ENCODE data around the gene CDH6.

Gene CDH6

GRCh38 chr5:31255041-31255440 is 61.6 kb downstream of the CDH6 start:
- no peak for DNase-seq

GRCh38 chr5:31268256-31268655 is 74.8 kb downstream of the CDH6 start:
- no peak for DNase-seq

- DNase-seq: no peak
These were observed 75.2 kb downstream of the CDH6 start for GRCh38 chr5:31268686-31269085.

GRCh38 chr5:31269259-31269658 is 75.8 kb downstream of the CDH6 start:
- no peak for DNase-seq

- DNase-seq: no peak
These were observed 76.9 kb downstream of the CDH6 start for GRCh38 chr5:31270396-31270795.

- DNase-seq: no peak
These were observed 78.1 kb downstream of the CDH6 start for GRCh38 chr5:31271567-31271966.

GRCh38 chr5:31273161-31273560 is 79.7 kb downstream of the CDH6 start:
- DNase-seq: no peak

GRCh38 chr5:31273631-31274378 is 80.3 kb downstream of the CDH6 start:
- no peak for DNase-seq

GRCh38 chr5:31280210-31280609 is 86.7 kb downstream of the CDH6 start:
- no peak for DNase-seq

- DNase-seq: no peak
These were observed 89.8 kb downstream of the CDH6 start for GRCh38 chr5:31283326-31283725.

- DNase-seq: no peak
These were observed 91.5 kb downstream of the CDH6 start for GRCh38 chr5:31285025-31285424.

- DNase-seq: no peak
These were observed 94.5 kb downstream of the CDH6 start for GRCh38 chr5:31287985-31288384.

- DNase-seq: no peak
These were observed 95.9 kb downstream of the CDH6 start for GRCh38 chr5:31289429-31289828.

- DNase-seq: no peak
These were observed 97.9 kb downstream of the CDH6 start for GRCh38 chr5:31291323-31291854.

- no peak for DNase-seq
These were observed 107.0 kb downstream of the CDH6 start for GRCh38 chr5:31300501-31300900.

- no peak for DNase-seq
These were observed 108.3 kb downstream of the CDH6 start for GRCh38 chr5:31301833-31302232.

- DNase-seq: no peak
These were observed 110.2 kb downstream of the CDH6 start for GRCh38 chr5:31303688-31304087.

- no peak for DNase-seq
These were observed 124.2 kb downstream of the CDH6 start for GRCh38 chr5:31317665-31318064.

- DNase-seq: no peak
These were observed 125.8 kb downstream of the CDH6 start for GRCh38 chr5:31319335-31319734.

- DNase-seq: no peak
These were observed 129.5 kb downstream of the CDH6 start for GRCh38 chr5:31322946-31323345.

- no peak for DNase-seq
These were observed 131.4 kb downstream of the CDH6 start for GRCh38 chr5:31324842-31325241.

- DNase-seq: no peak
These were observed 134.7 kb downstream of the CDH6 start for GRCh38 chr5:31328040-31328733.

GRCh38 chr5:31329715-31330114 is 136.2 kb downstream of the CDH6 start:
- no peak for DNase-seq

- DNase-seq: no peak
These were observed 138.7 kb downstream of the CDH6 start for GRCh38 chr5:31332160-31332559.

All from activated CD8-positive, alpha-beta memory T cell treated with anti-CD3 and anti-CD28 coated beads, Interleukin-2, amount 50 U/mL, for 4 hours (primary cell).